Measurements from ENCODE around the gene SCUBE2. TPM values are rescaled to one million over a fixed set of nuclear protein-coding genes. Genes with fewer than 3 reads are reported as not detected.

The SCUBE2 gene
- total and polyA plus RNA-seq, 4 donors = 2.4 to 6.0 (median 3.8) TPM

DNA sequence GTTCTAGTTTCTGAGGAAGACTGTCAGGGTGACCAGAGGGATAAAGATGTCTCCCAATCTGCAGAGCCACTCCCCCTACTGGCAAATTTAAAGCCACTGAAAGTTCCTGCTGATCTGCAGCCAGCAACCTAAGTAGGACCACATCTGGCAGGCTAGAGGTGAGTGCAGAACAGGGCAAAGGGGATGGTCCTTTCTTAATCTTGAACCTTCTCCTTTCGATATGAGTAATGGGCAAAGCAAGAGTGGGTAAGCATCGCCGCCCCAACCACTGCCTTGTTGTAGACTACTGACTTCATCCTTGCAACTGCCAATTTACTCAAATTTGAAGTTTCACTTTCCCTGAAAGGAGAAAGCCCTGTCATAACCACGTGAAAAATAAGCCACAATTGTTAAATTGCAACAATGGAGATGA lies 30.7 kb downstream of the SCUBE2 start:
- Histone ChIP-seq H3K9me3 (ENCODE audit: control insufficient read depth, low read length) (no peaks in the 10 kb centered on the region), H3K27ac (ENCODE audit: low read depth in 1 of 2, low read length in 2 of 2) (no peak overlapping the region), H3K27me3 (ENCODE audit: control insufficient read depth in 1 of 2, insufficient read depth in 2 of 2, low read length in 1 of 2) (no peaks in the 10 kb centered on the region), H3K4me3 (ENCODE audit: low read length in 2 of 2) (no peak overlapping the region), H3K36me3 (ENCODE audit: control insufficient read depth in 1 of 2, insufficient read depth in 2 of 2, low read length in 1 of 2) (no peaks in the 10 kb centered on the region), H3K4me1 (ENCODE audit: control insufficient read depth in 1 of 2, insufficient read depth in 2 of 2, low read length in 2 of 2) (peaks cover 0 to 5% of the 10 kb centered on the region in 2 donors)
- intact Hi-C loops (cut with DNase I) = no loop called here
- DNase-seq = no peak
- no peak for ATAC-seq (ENCODE audit: low FRiP score)
- WGBS, 2 donors = 87 to 88% methylated on average over 4 of the region's 4 CpGs

DNA sequence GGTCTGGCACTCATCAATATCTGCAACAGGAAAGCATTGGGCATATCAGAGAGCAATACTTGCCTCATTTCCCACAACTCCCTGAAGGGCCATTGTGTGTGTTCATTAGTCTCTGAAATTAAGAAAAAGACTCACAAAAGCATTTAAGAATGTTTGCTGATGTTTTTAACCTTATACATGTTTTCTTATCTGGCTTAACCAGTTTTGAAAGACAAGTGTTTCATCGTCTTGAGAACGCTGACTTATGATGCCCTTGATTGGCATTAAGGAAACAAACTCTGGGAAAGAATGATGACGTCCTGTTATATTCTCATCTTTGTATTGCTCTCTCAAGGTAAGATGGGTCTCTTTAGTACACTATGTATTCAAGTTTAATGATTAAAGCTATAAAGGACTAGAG lies 32.0 kb downstream of the SCUBE2 start:
- WGBS, 2 donors = 95 to 97% methylated on average over 3 of the region's 3 CpGs
- DNase-seq = no peak
- no peak overlapping the region for H3K27ac ChIP-seq (ENCODE audit: low read depth in 1 of 2, low read length in 2 of 2)
- ATAC-seq (ENCODE audit: low FRiP score) = no peak
- no peaks in the 10 kb centered on the region for H3K9me3 ChIP-seq (ENCODE audit: control insufficient read depth, low read length)
- H3K4me1 ChIP-seq (ENCODE audit: control insufficient read depth in 1 of 2, insufficient read depth in 2 of 2, low read length in 2 of 2) = peaks cover 0 to 5% of the 10 kb centered on the region in 2 donors
- no peaks in the 10 kb centered on the region for H3K27me3 ChIP-seq (ENCODE audit: control insufficient read depth in 1 of 2, insufficient read depth in 2 of 2, low read length in 1 of 2)
- H3K36me3 ChIP-seq (ENCODE audit: control insufficient read depth in 1 of 2, insufficient read depth in 2 of 2, low read length in 1 of 2) = no peaks in the 10 kb centered on the region
- intact Hi-C loops (cut with DNase I) = no loop called here
- H3K4me3 ChIP-seq (ENCODE audit: low read length in 2 of 2) = no peak overlapping the region

DNA sequence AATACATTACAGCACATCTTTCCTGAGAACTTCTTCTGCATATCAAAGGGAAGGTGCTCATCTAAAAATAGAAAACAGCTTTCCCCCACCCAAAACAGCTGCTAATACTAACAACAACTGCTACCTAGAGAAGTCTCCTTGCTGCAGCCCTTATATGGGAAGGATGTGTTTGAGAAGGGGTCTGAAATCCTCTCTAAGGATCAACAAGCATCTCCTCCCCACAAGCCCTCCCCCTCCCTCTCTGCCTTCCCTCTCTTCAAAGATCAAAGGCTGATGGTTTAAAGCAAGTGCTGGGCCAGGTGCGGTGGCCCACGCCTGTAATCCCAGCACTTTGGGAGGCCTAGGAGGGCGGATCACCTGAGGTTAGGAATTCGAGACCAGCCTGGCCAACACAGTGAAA lies 33.5 kb downstream of the SCUBE2 start:
- no peak overlapping the region for H3K27ac ChIP-seq (ENCODE audit: low read depth in 1 of 2, low read length in 2 of 2)
- H3K4me1 ChIP-seq (ENCODE audit: control insufficient read depth in 1 of 2, insufficient read depth in 2 of 2, low read length in 2 of 2) = peaks cover 0 to 5% of the 10 kb centered on the region in 2 donors
- no peaks in the 10 kb centered on the region for H3K27me3 ChIP-seq (ENCODE audit: control insufficient read depth in 1 of 2, insufficient read depth in 2 of 2, low read length in 1 of 2)
- 94 to 98% methylated on average over 4 of the region's 4 CpGs for WGBS, 2 donors
- DNase-seq = no peak
- no peaks in the 10 kb centered on the region for H3K36me3 ChIP-seq (ENCODE audit: control insufficient read depth in 1 of 2, insufficient read depth in 2 of 2, low read length in 1 of 2)
- H3K9me3 ChIP-seq (ENCODE audit: control insufficient read depth, low read length) = no peaks in the 10 kb centered on the region
- ATAC-seq (ENCODE audit: low FRiP score) = no peak
- H3K4me3 ChIP-seq (ENCODE audit: low read length in 2 of 2) = no peak overlapping the region
- intact Hi-C loops (cut with DNase I) = no loop called here

DNA sequence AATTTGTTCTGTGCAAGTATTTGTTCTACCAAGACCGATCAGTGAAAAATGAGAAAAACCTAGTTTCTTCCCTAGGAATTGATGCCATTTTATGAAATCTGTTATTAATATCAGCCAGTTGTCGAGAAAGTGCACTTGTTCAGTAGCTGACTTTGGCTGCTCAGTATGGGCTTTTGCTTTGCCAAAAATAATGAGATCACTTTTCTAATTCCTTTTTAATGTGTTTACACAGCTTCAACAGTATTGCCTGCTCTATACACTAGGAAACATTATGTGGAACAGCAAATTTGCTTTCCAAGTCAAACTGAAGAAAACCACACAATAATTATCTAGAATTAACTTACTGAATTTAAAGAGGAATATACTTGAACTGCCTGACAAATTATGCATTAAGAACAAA lies 34.4 kb downstream of the SCUBE2 start:
- intact Hi-C loops (cut with DNase I) = no loop called here
- H3K9me3 ChIP-seq (ENCODE audit: control insufficient read depth, low read length) = no peaks in the 10 kb centered on the region
- DNase-seq = no peak
- H3K27me3 ChIP-seq (ENCODE audit: control insufficient read depth in 1 of 2, insufficient read depth in 2 of 2, low read length in 1 of 2) = no peaks in the 10 kb centered on the region
- ATAC-seq (ENCODE audit: low FRiP score) = peak; percentile 76
- 2 to 6% methylated on average over 2 of the region's 2 CpGs for WGBS, 2 donors
- H3K4me3 ChIP-seq (ENCODE audit: low read length in 2 of 2) = no peak overlapping the region
- no peaks in the 10 kb centered on the region for H3K36me3 ChIP-seq (ENCODE audit: control insufficient read depth in 1 of 2, insufficient read depth in 2 of 2, low read length in 1 of 2)
- H3K4me1 ChIP-seq (ENCODE audit: control insufficient read depth in 1 of 2, insufficient read depth in 2 of 2, low read length in 2 of 2) = peaks cover 0 to 5% of the 10 kb centered on the region in 2 donors
- H3K27ac ChIP-seq (ENCODE audit: low read depth in 1 of 2, low read length in 2 of 2) = no peak overlapping the region

DNA sequence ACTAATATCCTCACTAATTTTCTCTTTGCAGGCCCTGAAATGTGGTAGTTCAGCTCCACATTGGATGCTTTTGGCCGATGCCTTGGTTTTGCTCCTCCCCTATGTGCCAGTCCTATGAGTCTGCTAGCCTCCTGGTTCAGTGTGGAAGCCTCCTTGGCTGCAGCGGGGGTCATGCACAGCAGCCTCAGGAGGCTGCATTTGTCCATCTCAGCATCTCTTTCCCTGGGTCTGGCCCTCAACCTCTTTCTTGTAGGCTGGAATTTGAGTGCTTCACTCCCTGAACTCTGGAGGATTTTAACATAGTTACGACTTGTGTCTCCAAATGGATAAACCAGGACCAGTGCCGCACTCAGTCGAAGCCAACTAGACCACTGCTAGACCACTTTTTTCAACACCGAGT lies 34.9 kb downstream of the SCUBE2 start:
- DNase-seq (no peak), ATAC-seq (ENCODE audit: low FRiP score) (peak; percentile 12)
- Histone ChIP-seq H3K4me1 (ENCODE audit: control insufficient read depth in 1 of 2, insufficient read depth in 2 of 2, low read length in 2 of 2) (peaks cover 0 to 5% of the 10 kb centered on the region in 2 donors), H3K4me3 (ENCODE audit: low read length in 2 of 2) (no peak overlapping the region), H3K27ac (ENCODE audit: low read depth in 1 of 2, low read length in 2 of 2) (peak overlapping the region in 1 of 2 donors; percentile 26), H3K9me3 (ENCODE audit: control insufficient read depth, low read length) (no peaks in the 10 kb centered on the region), H3K27me3 (ENCODE audit: control insufficient read depth in 1 of 2, insufficient read depth in 2 of 2, low read length in 1 of 2) (no peaks in the 10 kb centered on the region), H3K36me3 (ENCODE audit: control insufficient read depth in 1 of 2, insufficient read depth in 2 of 2, low read length in 1 of 2) (no peaks in the 10 kb centered on the region)
- WGBS, 2 donors = 47 to 52% methylated on average over 6 of the region's 6 CpGs
- intact Hi-C loops (cut with DNase I) = no loop called here

DNA sequence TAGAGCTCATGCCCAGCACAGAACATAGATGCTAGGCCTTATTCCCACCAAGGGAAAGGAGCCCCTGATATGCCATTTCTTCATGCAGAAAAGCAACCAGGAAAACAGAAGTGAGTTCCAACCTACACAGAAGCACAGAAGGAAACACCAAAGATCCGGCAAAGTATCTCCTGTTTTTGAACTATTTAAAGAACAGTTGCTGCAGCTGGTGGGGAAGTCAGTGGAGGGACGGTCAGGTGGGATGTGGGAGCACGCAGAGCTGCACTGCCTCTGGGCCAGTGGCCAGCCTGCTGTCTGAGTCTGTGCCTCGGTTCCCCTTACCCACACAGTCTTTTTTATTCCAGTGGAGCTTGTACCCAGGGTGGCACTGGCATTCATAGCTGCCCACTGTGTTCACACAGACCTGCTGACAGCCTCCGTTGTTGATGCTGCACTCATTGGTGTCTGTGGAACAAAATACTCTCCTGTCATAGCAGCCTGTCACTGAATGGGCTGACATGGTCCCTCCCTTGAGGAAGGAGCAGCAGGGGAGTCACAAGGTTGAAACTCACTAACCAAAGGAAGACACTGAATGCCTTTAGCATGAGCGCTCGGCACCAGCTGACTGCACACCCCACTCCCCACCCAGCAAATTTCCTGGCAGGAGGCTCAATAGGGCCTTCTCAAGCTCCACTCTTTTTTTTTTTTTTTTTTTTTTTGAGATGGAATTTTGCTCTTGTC lies 37.9 kb downstream of the SCUBE2 start:
- H3K27me3 ChIP-seq (ENCODE audit: control insufficient read depth in 1 of 2, insufficient read depth in 2 of 2, low read length in 1 of 2) = no peaks in the 10 kb centered on the region
- intact Hi-C loops (cut with DNase I) = no loop called here
- H3K9me3 ChIP-seq (ENCODE audit: control insufficient read depth, low read length) = no peaks in the 10 kb centered on the region
- H3K4me1 ChIP-seq (ENCODE audit: control insufficient read depth in 1 of 2, insufficient read depth in 2 of 2, low read length in 2 of 2) = peaks cover 0 to 5% of the 10 kb centered on the region in 2 donors
- ATAC-seq (ENCODE audit: low FRiP score) (no peak), DNase-seq (no peak)
- H3K27ac ChIP-seq (ENCODE audit: low read depth in 1 of 2, low read length in 2 of 2) = no peak overlapping the region
- no peak overlapping the region for H3K4me3 ChIP-seq (ENCODE audit: low read length in 2 of 2)
- no peaks in the 10 kb centered on the region for H3K36me3 ChIP-seq (ENCODE audit: control insufficient read depth in 1 of 2, insufficient read depth in 2 of 2, low read length in 1 of 2)
- WGBS, 2 donors = 82 to 91% methylated on average over 7 of the region's 7 CpGs

DNA sequence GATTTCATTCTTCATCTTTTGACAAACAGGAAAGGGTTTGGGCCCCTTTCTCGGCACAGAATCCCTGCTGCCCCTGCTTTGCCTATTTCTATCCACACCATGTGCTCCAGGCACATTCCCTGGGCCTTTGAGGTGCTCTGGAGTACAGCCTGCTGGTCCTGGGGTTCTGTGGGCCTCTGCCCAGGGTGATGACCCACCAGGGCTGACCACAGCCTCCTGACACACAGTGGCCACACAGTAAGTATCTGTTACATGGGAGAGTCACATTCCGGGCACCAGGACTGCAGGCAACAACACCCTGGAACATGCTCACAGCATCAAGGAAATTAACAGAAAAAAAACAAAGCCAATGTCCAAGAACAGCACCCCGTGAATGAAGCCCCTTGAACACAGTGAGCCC lies 39.1 kb downstream of the SCUBE2 start:
- Histone ChIP-seq H3K4me1 (ENCODE audit: control insufficient read depth in 1 of 2, insufficient read depth in 2 of 2, low read length in 2 of 2) (peaks cover 0 to 5% of the 10 kb centered on the region in 2 donors), H3K4me3 (ENCODE audit: low read length in 2 of 2) (no peak overlapping the region), H3K9me3 (ENCODE audit: control insufficient read depth, low read length) (no peaks in the 10 kb centered on the region), H3K27ac (ENCODE audit: low read depth in 1 of 2, low read length in 2 of 2) (no peak overlapping the region), H3K27me3 (ENCODE audit: control insufficient read depth in 1 of 2, insufficient read depth in 2 of 2, low read length in 1 of 2) (no peaks in the 10 kb centered on the region), H3K36me3 (ENCODE audit: control insufficient read depth in 1 of 2, insufficient read depth in 2 of 2, low read length in 1 of 2) (no peaks in the 10 kb centered on the region)
- DNase-seq (no peak), ATAC-seq (ENCODE audit: low FRiP score) (no peak)
- WGBS, 2 donors = 95% methylated on average over 3 of the region's 3 CpGs
- intact Hi-C loops (cut with DNase I) = no loop called here

DNA sequence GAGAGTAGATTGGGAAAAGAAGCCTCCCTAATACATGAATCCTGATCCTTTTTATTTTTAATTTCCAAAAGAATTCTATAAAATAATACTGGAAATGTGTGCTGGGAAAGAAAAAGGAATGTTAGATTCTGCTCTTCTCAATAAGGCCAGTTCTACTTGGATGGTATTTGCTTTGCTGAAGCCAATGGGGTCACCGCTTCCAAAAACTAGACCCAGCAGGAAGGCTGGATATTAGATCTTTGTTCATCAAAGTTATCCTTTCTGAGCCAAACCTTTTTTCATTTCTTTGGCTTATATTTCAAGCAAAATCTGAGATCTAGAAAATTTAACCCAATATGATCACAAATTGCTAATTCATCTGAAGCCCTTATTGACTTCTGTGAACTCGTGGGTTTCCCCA lies 41.4 kb downstream of the SCUBE2 start:
- 97 to 98% methylated on average over 2 of the region's 2 CpGs for WGBS, 2 donors
- Histone ChIP-seq H3K4me3 (ENCODE audit: low read length in 2 of 2) (no peak overlapping the region), H3K4me1 (ENCODE audit: control insufficient read depth in 1 of 2, insufficient read depth in 2 of 2, low read length in 2 of 2) (no peaks in the 10 kb centered on the region), H3K27ac (ENCODE audit: low read depth in 1 of 2, low read length in 2 of 2) (no peak overlapping the region), H3K9me3 (ENCODE audit: control insufficient read depth, low read length) (no peaks in the 10 kb centered on the region), H3K27me3 (ENCODE audit: control insufficient read depth in 1 of 2, insufficient read depth in 2 of 2, low read length in 1 of 2) (no peaks in the 10 kb centered on the region), H3K36me3 (ENCODE audit: control insufficient read depth in 1 of 2, insufficient read depth in 2 of 2, low read length in 1 of 2) (no peaks in the 10 kb centered on the region)
- DNase-seq (no peak), ATAC-seq (ENCODE audit: low FRiP score) (no peak)
- intact Hi-C loops (cut with DNase I) = no loop called here

DNA sequence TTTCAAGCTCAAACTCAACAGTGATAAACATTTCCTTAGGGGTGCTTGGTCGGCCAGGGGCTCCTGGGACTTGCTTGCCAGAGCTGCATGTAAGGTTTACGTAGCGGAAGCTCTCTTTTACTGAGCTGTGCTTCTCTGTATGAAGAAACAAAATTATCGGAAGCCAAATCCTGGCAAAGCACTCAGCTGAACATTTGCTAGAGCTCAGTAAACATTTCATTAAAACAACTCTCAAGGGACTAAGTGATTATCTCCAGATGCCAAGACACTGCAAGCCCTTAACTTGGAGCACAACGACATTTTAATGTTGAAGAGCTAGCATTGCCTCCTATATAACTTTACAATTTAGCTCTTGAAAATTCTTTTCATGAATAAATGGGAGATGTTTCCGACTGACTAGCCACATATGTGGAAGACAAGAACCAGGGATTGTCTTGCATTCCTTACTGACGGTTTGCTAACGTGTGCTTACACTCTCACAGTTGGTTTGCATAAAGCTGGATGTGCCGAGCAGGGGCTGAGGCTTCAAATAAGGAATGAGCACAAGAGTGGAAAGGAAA lies 43.4 kb downstream of the SCUBE2 start:
- DNase-seq (no peak), ATAC-seq (ENCODE audit: low FRiP score) (no peak)
- intact Hi-C loops (cut with DNase I) = no loop called here
- Histone ChIP-seq H3K36me3 (ENCODE audit: control insufficient read depth in 1 of 2, insufficient read depth in 2 of 2, low read length in 1 of 2) (no peaks in the 10 kb centered on the region), H3K27me3 (ENCODE audit: control insufficient read depth in 1 of 2, insufficient read depth in 2 of 2, low read length in 1 of 2) (no peaks in the 10 kb centered on the region), H3K4me3 (ENCODE audit: low read length in 2 of 2) (no peak overlapping the region), H3K9me3 (ENCODE audit: control insufficient read depth, low read length) (no peaks in the 10 kb centered on the region), H3K27ac (ENCODE audit: low read depth in 1 of 2, low read length in 2 of 2) (no peak overlapping the region), H3K4me1 (ENCODE audit: control insufficient read depth in 1 of 2, insufficient read depth in 2 of 2, low read length in 2 of 2) (no peaks in the 10 kb centered on the region)
- 74 to 84% methylated on average over 9 of the region's 9 CpGs for WGBS, 2 donors
